HG02678 (cell line): ENCODE results near the gene EIF1B.
A peak's percentile ranks its signal among the peaks of the same experiment; 100 is the strongest.

Experiments
- ATAC-seq: cut with Tn5 transposase; IDR thresholded peaks from one replicate; pipeline ENCODE4 v1.9.1; 2021; ENCODE audit warnings: mild to moderate bottlenecking, moderate library complexity; ENCODE audit not compliant: unreplicated experiment

Gene EIF1B

GRCh38 chr3:40308725-40309417, 636 bp upstream of the EIF1B start:
- ATAC-seq, result no peak

- ATAC-seq, result peak; percentile 23
Measured at GRCh38 chr3:40309925-40310695, 603 bp downstream of the EIF1B start.

- ATAC-seq, result no peak
Measured at GRCh38 chr3:40310705-40311104, 1.2 kb downstream of the EIF1B start.

- no peak for ATAC-seq
Measured at GRCh38 chr3:40312661-40313226, 3.2 kb downstream of the EIF1B start.

- no peak for ATAC-seq
Measured at GRCh38 chr3:40313975-40314860, 4.7 kb downstream of the EIF1B start.

- ATAC-seq, result peak; percentile 86
Measured at GRCh38 chr3:40317061-40317855, 7.8 kb downstream of the EIF1B start.

- no peak for ATAC-seq
Measured at GRCh38 chr3:40321818-40322217, 12.3 kb downstream of the EIF1B start.

- ATAC-seq, result no peak
Measured at GRCh38 chr3:40323946-40324345, 14.4 kb downstream of the EIF1B start.

GRCh38 chr3:40324621-40325020, 15.1 kb downstream of the EIF1B start:
- ATAC-seq, result no peak

- no peak for ATAC-seq
Measured at GRCh38 chr3:40325465-40325864, 16.0 kb downstream of the EIF1B start.

- no peak for ATAC-seq
Measured at GRCh38 chr3:40328374-40328773, 18.9 kb downstream of the EIF1B start.

GRCh38 chr3:40329071-40329470, 19.6 kb downstream of the EIF1B start:
- ATAC-seq, result no peak

GRCh38 chr3:40332684-40333083, 23.2 kb downstream of the EIF1B start:
- no peak for ATAC-seq

- ATAC-seq, result no peak
Measured at GRCh38 chr3:40333416-40333815, 23.9 kb downstream of the EIF1B start.

GRCh38 chr3:40333852-40334251, 24.3 kb downstream of the EIF1B start:
- no peak for ATAC-seq

GRCh38 chr3:40336101-40336500, 26.6 kb downstream of the EIF1B start:
- ATAC-seq, result no peak

- no peak for ATAC-seq
Measured at GRCh38 chr3:40336511-40337135, 27.1 kb downstream of the EIF1B start.

GRCh38 chr3:40337136-40338108, 27.9 kb downstream of the EIF1B start:
- peak; percentile 56 for ATAC-seq

GRCh38 chr3:40339871-40340270, 30.4 kb downstream of the EIF1B start:
- no peak for ATAC-seq
